ENCODE measurements around the gene GNGT2. TPM values are rescaled to one million over a fixed set of nuclear protein-coding genes. Genes with fewer than 3 reads are reported as not detected.
"Not testable (repeated sequence)": the region's sequence is repeated elsewhere in the genome, so short reads cannot be mapped to it uniquely, and the experiment has no call there.

Gene GNGT2
- total RNA-seq, 2 experiments from 2014 or later, result 23.2 to 29.0 TPM

GRCh38 chr17:49187301-49187700, 23.1 kb downstream of the GNGT2 start:
- no peak overlapping the region for H3K27ac Mint-ChIP-seq
- H3K4me1 Mint-ChIP-seq (ENCODE audit: low read depth), result peaks cover 2% of the 10 kb centered on the region
- H3K9me3 Mint-ChIP-seq, result peaks cover 22% of the 10 kb centered on the region
- H3K4me3 Mint-ChIP-seq, result no peak overlapping the region
- intact Hi-C loops (cut with micrococcal nuclease), result no loop called here
- CTCF ChIA-PET, result no interaction called here
- H3K36me3 Mint-ChIP-seq, result peaks cover 9% of the 10 kb centered on the region
- no peak for DNase-seq
- POLR2A ChIA-PET, result no interaction called here
- no peaks in the 10 kb centered on the region for H3K27me3 Mint-ChIP-seq

DNA sequence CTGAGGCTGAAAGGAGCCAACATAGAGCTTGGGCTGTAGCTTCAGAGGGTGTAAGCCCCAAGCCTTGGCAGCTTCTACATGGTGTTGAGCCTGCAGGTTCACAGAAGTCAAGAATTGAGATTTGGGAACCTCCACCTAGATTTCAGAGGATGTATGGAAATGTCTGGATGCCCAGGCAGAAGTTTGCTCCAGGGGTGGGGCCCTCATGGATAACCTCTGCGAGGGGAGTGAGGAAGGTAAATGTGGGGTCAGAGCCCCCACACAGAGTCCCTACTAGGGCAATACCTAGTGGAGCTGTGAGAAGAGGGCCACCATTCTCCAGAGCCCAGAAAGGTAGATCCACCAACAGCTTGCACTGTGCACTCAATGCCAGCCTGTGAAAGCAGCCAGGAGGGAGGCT, 25.0 kb downstream of the GNGT2 start:
- H3K4me3 Mint-ChIP-seq; POLR2A ChIA-PET; H3K4me1 Mint-ChIP-seq (ENCODE audit: low read depth); intact Hi-C loops (cut with micrococcal nuclease); DNase-seq; H3K27me3 Mint-ChIP-seq; H3K27ac Mint-ChIP-seq; H3K36me3 Mint-ChIP-seq: not testable (repeated sequence)
- CTCF ChIA-PET, result interaction anchor here (13.1 kb wide), 1 partner anchor 42 kb away, joined by 187 read pairs; the partner anchor contains the start of gene PHOSPHO1
- peaks cover 22% of the 10 kb centered on the region for H3K9me3 Mint-ChIP-seq

- H3K27me3 Mint-ChIP-seq; H3K4me1 Mint-ChIP-seq (ENCODE audit: low read depth); H3K27ac Mint-ChIP-seq; H3K4me3 Mint-ChIP-seq; POLR2A ChIA-PET; intact Hi-C loops (cut with micrococcal nuclease); DNase-seq; H3K36me3 Mint-ChIP-seq: not testable (repeated sequence)
- CTCF ChIA-PET, result interaction anchor here (13.1 kb wide), 1 partner anchor 43 kb away, joined by 187 read pairs; the partner anchor contains the start of gene PHOSPHO1
- peaks cover 22% of the 10 kb centered on the region for H3K9me3 Mint-ChIP-seq
Measured at GRCh38 chr17:49184522-49184921, 25.9 kb downstream of the GNGT2 start.

DNA sequence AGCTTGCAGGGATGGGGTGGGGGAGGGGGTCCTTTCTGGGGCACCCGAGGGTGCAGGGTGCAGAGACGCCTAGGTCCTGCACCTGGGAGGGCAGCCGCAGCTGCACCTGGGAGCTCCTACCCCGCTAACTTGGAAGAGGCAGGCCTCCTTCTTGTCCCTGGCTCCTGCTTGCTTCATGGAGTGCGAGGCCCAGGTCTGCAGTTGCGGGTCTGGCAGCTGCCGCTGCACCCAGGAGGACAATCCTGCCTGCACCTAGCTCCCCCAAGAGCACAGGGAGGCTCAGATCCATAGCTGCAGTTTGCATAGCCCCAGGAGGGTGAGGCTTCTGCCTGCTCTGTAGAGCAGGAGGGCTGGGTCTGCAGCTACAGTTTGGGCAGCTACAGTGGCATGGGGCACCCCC, 26.6 kb downstream of the GNGT2 start:
- no peak for DNase-seq
- CTCF ChIA-PET, result interaction anchor here (13.1 kb wide), 1 partner anchor 44 kb away, joined by 187 read pairs; the partner anchor contains the start of gene PHOSPHO1
- no peak overlapping the region for H3K27ac Mint-ChIP-seq
- intact Hi-C loops (cut with micrococcal nuclease), result no loop called here
- POLR2A ChIA-PET, result interaction anchor here (0.6 kb wide), 1 partner anchor 348 kb away, joined by 3 read pairs; no protein-coding TSS in a partner anchor
- H3K4me1 Mint-ChIP-seq (ENCODE audit: low read depth), result peaks cover 2% of the 10 kb centered on the region
- no peak overlapping the region for H3K4me3 Mint-ChIP-seq
- peaks cover 8% of the 10 kb centered on the region for H3K36me3 Mint-ChIP-seq
- H3K9me3 Mint-ChIP-seq, result peaks cover 22% of the 10 kb centered on the region
- no peaks in the 10 kb centered on the region for H3K27me3 Mint-ChIP-seq

DNA sequence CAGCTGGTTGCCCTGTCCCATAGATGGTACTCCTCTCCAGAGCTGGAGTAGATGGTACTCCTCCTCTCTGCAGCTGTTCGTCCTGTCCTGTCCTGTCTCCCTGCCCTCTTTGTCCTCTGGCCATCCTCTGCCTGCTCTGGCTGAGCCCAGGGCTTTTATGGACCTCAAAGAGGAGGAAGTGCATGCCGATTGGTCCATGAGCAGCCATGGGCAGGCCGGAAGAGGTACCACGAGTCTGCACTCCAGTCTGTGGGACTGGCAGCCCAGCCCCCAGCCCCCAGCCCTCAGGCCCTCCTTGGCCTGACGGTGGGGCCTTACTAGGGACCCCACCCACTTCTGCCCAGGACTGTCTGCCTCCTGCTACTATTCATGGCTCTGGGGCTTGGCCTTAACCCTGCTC, 27.0 kb downstream of the GNGT2 start:
- no peak for DNase-seq
- CTCF ChIA-PET, result interaction anchor here (1.6 to 13.1 kb wide), 2 partner anchors 9 to 45 kb away, joined by 4 to 187 read pairs; partner anchors contain the start of gene PHOSPHO1
- Mint-ChIP-seq H3K27me3 (no peaks in the 10 kb centered on the region), H3K4me1 (ENCODE audit: low read depth) (peaks cover 2% of the 10 kb centered on the region), H3K27ac (no peak overlapping the region), H3K4me3 (no peak overlapping the region), H3K36me3 (peaks cover 8% of the 10 kb centered on the region), H3K9me3 (peaks cover 22% of the 10 kb centered on the region)
- intact Hi-C loops (cut with micrococcal nuclease), result no loop called here
- POLR2A ChIA-PET, result interaction anchor here (0.6 kb wide), 1 partner anchor 348 kb away, joined by 3 read pairs; no protein-coding TSS in a partner anchor

DNA sequence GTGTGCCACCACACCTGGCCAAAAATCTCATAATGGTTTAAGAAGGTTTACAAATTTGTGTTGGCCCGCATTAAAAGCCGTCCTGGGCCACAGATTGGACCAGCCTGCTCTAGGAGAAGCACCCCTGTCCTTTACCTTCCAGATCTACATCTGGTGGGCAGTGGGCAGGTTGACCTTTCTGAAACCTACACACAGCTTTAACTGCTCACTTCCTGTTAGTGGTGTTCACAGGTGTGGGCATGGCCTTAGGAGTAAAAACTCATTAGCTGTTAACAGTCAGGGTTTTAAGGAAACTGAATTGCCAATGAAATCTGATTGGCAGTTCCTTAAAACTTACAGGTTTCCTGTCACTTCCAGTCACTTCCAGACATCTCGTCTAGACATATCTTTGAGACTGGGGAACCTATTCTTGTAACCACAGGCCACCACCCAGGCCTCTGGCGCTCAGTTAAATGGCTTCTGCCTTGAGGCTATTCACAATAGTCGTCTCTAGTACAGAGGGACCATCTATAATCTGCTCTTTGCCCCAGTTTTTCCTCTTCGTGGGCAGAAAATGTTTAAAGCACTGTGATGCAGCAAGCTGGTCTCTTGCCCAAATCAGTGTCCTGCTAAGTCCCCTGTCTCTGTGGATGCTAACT, 29.3 kb downstream of the GNGT2 start:
- Mint-ChIP-seq H3K36me3 (peaks cover 9% of the 10 kb centered on the region), H3K27me3 (no peaks in the 10 kb centered on the region), H3K4me1 (ENCODE audit: low read depth) (peaks cover 2% of the 10 kb centered on the region), H3K27ac (no peak overlapping the region), H3K4me3 (no peak overlapping the region), H3K9me3 (peaks cover 34% of the 10 kb centered on the region)
- CTCF ChIA-PET, result interaction anchor here (0.6 to 13.1 kb wide), 20 partner anchors 10 to 1242 kb away, joined by 3 to 187 read pairs (median 6); partner anchors contain the start of gene PHOSPHO1
- no peak for DNase-seq
- POLR2A ChIA-PET, result no interaction called here
- intact Hi-C loops (cut with micrococcal nuclease), result loop anchor here (1.0 kb wide), 1 partner anchor 46 kb away; no protein-coding TSS in a partner anchor

GRCh38 chr17:49180303-49180702, 30.1 kb downstream of the GNGT2 start:
- ChIA-PET CTCF (interaction anchor here (0.6 to 13.1 kb wide), 24 partner anchors 9 to 1241 kb away, joined by 3 to 187 read pairs (median 4); partner anchors contain the start of gene PHOSPHO1), POLR2A (no interaction called here)
- Mint-ChIP-seq H3K27ac (no peak overlapping the region), H3K36me3 (peaks cover 9% of the 10 kb centered on the region), H3K27me3 (peaks cover 2% of the 10 kb centered on the region), H3K9me3 (peaks cover 35% of the 10 kb centered on the region), H3K4me3 (no peak overlapping the region), H3K4me1 (ENCODE audit: low read depth) (peaks cover 2% of the 10 kb centered on the region)
- DNase-seq, result peak; percentile 75
- intact Hi-C loops (cut with micrococcal nuclease), result loop anchor here (1.0 kb wide), 1 partner anchor 47 kb away; no protein-coding TSS in a partner anchor

- H3K36me3 Mint-ChIP-seq; POLR2A ChIA-PET; DNase-seq; H3K4me3 Mint-ChIP-seq; intact Hi-C loops (cut with micrococcal nuclease); H3K4me1 Mint-ChIP-seq (ENCODE audit: low read depth); H3K27ac Mint-ChIP-seq: not testable (repeated sequence)
- Mint-ChIP-seq H3K27me3 (peaks cover 24% of the 10 kb centered on the region), H3K9me3 (peaks cover 34% of the 10 kb centered on the region)
- CTCF ChIA-PET, result interaction anchor here (0.5 to 13.1 kb wide), 2 partner anchors 52 to 89 kb away, joined by 3 to 187 read pairs; partner anchors contain the start of gene PHOSPHO1
Measured at GRCh38 chr17:49175978-49176377, 34.4 kb downstream of the GNGT2 start.

DNA sequence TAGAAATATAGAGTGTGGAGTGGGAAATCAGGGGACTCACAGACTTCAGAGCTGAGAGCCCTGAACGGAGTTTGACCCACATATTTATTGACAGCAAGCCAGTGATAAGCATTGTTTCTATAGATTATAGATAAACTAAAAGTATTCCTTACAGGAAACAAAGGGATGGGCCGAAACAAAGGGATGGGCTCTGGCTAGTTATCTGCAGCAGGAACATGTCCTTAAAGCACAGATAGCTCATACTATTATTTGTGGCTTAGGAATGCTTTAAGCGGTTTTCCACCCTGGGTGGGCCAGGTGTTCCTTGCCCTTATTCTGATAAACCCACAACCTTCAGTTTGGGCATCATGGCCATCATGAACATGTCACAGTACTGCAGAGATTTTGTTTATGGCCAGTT, 39.7 kb downstream of the GNGT2 start:
- peaks cover 54% of the 10 kb centered on the region for H3K27me3 Mint-ChIP-seq
- H3K27ac Mint-ChIP-seq; intact Hi-C loops (cut with micrococcal nuclease): not testable (repeated sequence)

GRCh38 chr17:49170216-49170615, 40.2 kb downstream of the GNGT2 start:
- peaks cover 10% of the 10 kb centered on the region for H3K9me3 Mint-ChIP-seq
- ChIA-PET POLR2A (no interaction called here), CTCF (interaction anchor here (1.7 kb wide), 1 partner anchor 10 kb away, joined by 11 read pairs; no protein-coding TSS in a partner anchor)
- intact Hi-C loops (cut with micrococcal nuclease), result no loop called here
- H3K27ac Mint-ChIP-seq, result no peak overlapping the region
- H3K27me3 Mint-ChIP-seq, result peaks cover 54% of the 10 kb centered on the region
- H3K36me3 Mint-ChIP-seq, result no peaks in the 10 kb centered on the region
- H3K4me1 Mint-ChIP-seq (ENCODE audit: low read depth), result no peaks in the 10 kb centered on the region
- H3K4me3 Mint-ChIP-seq, result no peak overlapping the region
- DNase-seq, result no peak

More for the DNA sequence above, 39.7 kb downstream of the GNGT2 start:
- H3K4me3 Mint-ChIP-seq; DNase-seq; H3K36me3 Mint-ChIP-seq; H3K4me1 Mint-ChIP-seq (ENCODE audit: low read depth); POLR2A ChIA-PET: not testable (repeated sequence)
- CTCF ChIA-PET, result interaction anchor here (1.7 kb wide), 1 partner anchor 10 kb away, joined by 11 read pairs; no protein-coding TSS in a partner anchor
- peaks cover 15% of the 10 kb centered on the region for H3K9me3 Mint-ChIP-seq

GRCh38 chr17:49168706-49169105, 41.7 kb downstream of the GNGT2 start:
- Mint-ChIP-seq H3K27ac (no peak overlapping the region), H3K36me3 (no peaks in the 10 kb centered on the region), H3K4me1 (ENCODE audit: low read depth) (no peaks in the 10 kb centered on the region), H3K4me3 (no peak overlapping the region), H3K9me3 (no peaks in the 10 kb centered on the region), H3K27me3 (peaks cover 48% of the 10 kb centered on the region)
- ChIA-PET CTCF (interaction anchor here (0.5 kb wide), 1 partner anchor 361 kb away, joined by 3 read pairs; no protein-coding TSS in a partner anchor), POLR2A (no interaction called here)
- intact Hi-C loops (cut with micrococcal nuclease), result no loop called here
- no peak for DNase-seq

DNA sequence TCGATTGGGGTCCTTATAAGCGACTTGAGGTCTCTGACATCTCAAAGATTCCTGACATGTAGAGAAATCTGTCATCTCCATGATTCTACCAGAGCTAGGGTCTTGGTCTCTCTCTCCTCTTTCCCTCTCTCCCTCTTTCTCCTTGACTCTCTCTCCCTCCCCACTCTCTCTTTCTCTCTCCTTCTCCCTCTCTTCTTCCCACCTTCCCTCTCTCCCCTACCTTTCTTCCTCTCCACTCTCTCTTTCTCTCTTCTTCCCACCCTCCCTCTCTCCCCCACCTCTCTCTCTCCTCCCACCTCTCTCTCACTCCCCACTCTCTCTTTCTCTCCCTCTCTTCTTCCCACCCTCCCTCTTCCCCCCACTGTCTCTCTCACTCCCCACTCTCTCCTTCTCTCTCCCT, 45.2 kb downstream of the GNGT2 start:
- no peaks in the 10 kb centered on the region for H3K4me1 Mint-ChIP-seq (ENCODE audit: low read depth)
- intact Hi-C loops (cut with micrococcal nuclease), result no loop called here
- no peaks in the 10 kb centered on the region for H3K9me3 Mint-ChIP-seq
- CTCF ChIA-PET, result no interaction called here
- DNase-seq, result no peak
- no peak overlapping the region for H3K27ac Mint-ChIP-seq
- no peaks in the 10 kb centered on the region for H3K36me3 Mint-ChIP-seq
- H3K4me3 Mint-ChIP-seq, result no peak overlapping the region
- H3K27me3 Mint-ChIP-seq, result peaks cover 30% of the 10 kb centered on the region
- POLR2A ChIA-PET, result no interaction called here

All from activated CD4-positive, alpha-beta memory T cell treated with anti-CD3 and anti-CD28 coated beads for 36 hours (primary cell).